Measurements from ENCODE around the gene PACS1.

GRCh38 chr11:66261578-66261977, 191.5 kb downstream of the PACS1 start:
- TF ChIP-seq FOXM1 (IDR thresholded peaks at IDR 0.05; ENCODE audit: borderline replicate concordance) (no peak), TARDBP (IDR thresholded peaks at IDR 0.05) (no peak), SP1 (IDR thresholded peaks at IDR 0.05) (no peak), FOXA1 (IDR thresholded peaks at IDR 0.05) (no peak), BHLHE40 (IDR thresholded peaks at IDR 0.05; ENCODE audit: borderline replicate concordance) (no peak)

Data from HEK293T (cell line).